Right ventricle myocardium superior (tissue), 1 donor: ENCODE results near the gene ZNF467. TPM values are rescaled to one million over a fixed set of nuclear protein-coding genes. Genes with fewer than 3 reads are reported as not detected.

Experiments
- ATAC-seq: fragments of 200-7000 bp; cut with Tn5 transposase; one replicate; pipeline ENCODE4 v1.9.1; 2020; ENCODE audit warnings: mild to moderate bottlenecking; ENCODE audit not compliant: poor library complexity
- DNase-seq: peaks from one replicate; pipeline ENCODE4 v3.0.0-alpha.2; 2020
- intact Hi-C: fragments of 100-400 bp; cut with DNase I; formaldehyde crosslinking; loops from one replicate; pipeline ENCODE4 v1.11.2; 2022
- long read RNA-seq: library from polyadenylated mRNA; unstranded; transcript quantifications from one replicate; pipeline ENCODE4 v2.0.0, GENCODE V29; 2021
- total RNA-seq: library from RNA; stranded (reverse); fragmentation: NEBNext Ultra II Directional; extraction: Animal tissue kit (Norgen Biotek cat#: 25700); gene quantifications from one replicate; pipeline ENCODE4 v1.2.1, GENCODE V29; 2021
- donor health status: DM: no; HTN: yes; CAD: no; lungs with severe emphysema.

ZNF467 gene
- 5.2 TPM for total RNA-seq
- long read RNA-seq, transcript ZNF467-201 (5 exons, 2,553 nt) = major isoform, 7 of 21 reads
- long read RNA-seq, partial matches to known transcripts = 1 of 21 reads
- long read RNA-seq, other reads (novel, unspliced or antisense) = 12 of 21 reads

- peak; percentile 10 for ATAC-seq
- peak; percentile 86 for DNase-seq
- intact Hi-C loops = no loop called here
Observed at GRCh38 chr7:149773446-149774236, at the start of gene ZNF467. TSS of gene ZNF467 (minus strand) at chr7:149773588. CDS start at chr7:149771032, 2,556 bp downstream.

DNA sequence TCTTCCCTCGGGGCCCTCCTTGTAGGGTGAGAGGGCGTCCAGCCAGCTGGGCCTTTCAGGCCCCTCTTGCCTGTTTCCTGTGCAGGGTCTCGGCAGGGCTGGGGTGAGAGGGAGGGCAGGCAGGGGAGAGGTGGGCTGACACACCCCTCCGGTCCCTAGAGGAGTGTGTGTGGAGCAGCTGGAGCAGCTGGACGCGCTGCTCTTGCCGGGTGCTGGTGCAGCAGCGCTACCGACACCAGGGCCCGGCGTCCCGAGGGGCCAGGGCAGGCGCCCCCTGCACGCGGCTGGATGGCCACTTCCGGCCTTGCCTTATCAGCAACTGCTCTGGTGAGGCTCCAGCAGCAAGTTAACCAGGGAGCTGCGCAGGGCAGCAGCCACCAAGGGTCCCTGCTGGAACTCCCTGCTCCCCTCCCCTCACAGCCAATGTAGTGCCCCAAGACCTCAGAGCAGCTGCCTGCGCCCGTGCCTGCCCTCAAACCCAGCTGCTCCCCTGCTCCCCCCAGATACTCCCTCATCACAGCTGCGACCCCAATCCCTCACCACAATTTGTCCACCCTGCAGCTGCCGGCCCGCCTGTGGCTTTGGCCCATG is 49.1 kb upstream of the ZNF467 start:
- DNase-seq (peak; percentile 24), ATAC-seq (no peak)
- intact Hi-C loops = no loop called here

DNA sequence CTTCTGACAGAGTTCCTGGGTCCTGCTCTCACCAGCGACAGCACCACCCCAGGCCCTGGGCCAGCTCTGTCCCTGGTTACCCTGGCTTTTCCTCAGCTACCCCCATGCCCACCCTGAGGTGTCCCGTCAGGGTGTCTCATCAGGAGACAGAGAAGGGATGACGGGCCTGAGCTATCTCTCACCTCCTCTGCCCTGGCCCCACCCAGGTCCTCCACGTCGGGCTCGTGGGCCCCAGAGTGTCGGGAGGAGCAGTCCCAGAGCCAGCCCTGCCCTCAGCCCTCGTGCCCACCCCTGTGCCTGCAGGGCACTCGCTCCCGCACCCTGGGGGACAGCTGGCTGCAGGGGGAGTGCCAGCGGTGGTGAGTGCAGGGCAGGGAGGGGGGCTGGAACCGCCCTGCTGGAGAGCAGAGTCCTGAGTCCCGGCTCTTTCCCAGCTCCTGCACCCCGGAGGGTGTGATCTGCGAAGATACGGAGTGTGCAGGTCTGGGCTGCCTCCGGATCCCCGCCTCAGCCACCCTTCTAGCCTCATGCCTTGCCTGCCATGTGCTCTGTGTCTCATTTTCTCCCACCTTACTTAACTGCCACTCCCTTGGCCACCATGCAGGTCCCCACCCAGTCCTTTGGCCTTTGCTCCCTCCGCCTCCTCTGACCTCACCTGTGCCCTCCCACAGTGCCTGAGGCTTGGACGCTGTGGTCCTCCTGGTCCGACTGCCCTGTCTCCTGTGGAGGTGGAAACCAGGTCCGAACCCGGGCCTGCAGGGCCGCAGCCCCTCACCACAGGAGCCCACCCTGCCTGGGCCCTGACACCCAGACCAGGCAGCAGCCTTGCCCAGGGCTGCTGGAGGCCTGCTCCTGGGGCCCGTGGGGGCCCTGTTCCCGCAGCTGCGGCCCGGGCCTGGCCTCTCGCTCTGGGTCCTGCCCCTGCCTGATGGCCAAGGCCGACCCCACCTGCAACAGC is 48.1 kb upstream of the ZNF467 start:
- ATAC-seq (no peak), DNase-seq (no peak)
- intact Hi-C loops = no loop called here

DNA sequence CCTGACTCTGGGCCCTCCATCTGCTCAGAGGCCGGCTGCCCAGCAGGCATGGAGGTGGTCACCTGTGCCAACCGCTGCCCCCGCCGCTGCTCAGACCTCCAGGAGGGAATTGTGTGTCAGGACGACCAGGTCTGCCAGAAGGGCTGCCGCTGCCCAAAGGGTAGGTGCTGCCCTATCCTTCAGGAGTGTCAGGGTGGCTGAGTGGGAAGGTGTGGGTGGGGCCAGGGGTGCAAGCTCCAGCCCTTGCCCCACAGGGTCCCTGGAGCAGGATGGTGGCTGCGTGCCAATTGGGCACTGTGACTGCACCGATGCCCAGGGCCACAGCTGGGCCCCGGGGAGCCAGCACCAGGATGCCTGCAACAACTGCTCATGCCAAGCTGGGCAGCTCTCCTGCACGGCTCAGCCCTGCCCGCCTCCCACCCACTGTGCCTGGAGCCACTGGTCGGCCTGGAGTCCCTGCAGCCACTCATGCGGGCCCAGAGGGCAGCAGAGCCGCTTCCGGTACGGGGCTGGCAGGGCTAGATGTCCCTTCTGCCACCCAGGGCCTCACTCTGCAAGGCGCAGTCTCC is 47.3 kb upstream of the ZNF467 start:
- intact Hi-C loops = no loop called here
- DNase-seq (peak; percentile 37), ATAC-seq (no peak)

DNA sequence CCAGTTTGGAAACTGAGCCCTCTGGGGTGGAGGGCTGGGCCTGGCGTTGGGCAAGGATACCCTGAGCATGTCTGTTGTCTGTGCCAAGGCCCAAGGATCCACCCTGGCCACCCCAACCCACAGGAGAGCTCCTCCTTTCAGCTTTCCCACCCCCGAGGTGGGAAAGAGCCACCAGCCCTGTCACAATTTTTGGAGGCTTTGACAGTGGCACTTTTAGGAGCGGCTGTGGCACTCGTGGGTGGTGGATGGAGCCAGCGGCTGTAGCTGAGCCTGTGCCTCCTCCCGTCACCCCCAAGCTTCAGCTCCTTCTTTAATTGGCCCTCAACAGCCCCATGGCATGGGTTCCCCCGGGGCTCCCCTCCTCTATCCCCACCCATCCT is 46.6 kb upstream of the ZNF467 start:
- DNase-seq = no peak
- no peak for ATAC-seq
- intact Hi-C loops = no loop called here

DNA sequence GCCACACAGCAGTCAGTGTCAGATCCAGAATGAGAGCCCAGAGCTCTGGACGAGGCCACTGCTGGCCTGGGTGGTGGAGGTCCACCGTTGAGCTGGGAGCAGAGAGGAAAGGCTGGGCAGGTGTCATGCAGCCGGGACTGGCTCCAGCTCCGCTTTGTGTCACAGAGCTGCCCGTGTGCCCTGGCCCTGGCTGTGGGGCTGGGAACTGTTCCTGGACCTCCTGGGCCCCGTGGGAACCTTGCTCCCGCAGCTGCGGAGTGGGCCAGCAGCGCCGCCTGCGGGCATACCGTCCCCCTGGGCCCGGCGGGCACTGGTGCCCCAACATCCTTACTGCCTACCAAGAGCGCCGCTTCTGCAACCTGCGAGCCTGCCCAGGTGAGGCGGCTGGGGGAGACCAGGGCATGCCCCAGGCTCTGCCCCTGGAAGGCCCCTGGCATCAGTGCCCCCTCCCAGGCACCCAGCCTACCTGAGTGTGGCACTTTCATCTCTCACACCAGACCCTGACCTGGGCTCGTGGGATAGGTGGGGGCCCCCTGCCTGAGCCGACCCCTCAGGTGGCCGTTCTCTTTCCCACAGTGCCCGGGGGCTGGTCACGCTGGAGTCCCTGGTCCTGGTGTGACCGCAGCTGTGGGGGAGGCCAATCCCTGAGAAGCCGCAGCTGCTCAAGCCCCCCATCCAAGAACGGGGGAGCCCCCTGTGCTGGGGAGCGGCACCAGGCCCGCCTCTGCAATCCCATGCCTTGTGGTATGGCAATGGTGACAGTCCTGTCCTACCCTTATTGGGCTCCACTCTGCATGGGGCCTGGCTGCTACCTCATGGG is 46.0 kb upstream of the ZNF467 start:
- intact Hi-C loops = no loop called here
- DNase-seq (peak; percentile 27), ATAC-seq (no peak)

DNA sequence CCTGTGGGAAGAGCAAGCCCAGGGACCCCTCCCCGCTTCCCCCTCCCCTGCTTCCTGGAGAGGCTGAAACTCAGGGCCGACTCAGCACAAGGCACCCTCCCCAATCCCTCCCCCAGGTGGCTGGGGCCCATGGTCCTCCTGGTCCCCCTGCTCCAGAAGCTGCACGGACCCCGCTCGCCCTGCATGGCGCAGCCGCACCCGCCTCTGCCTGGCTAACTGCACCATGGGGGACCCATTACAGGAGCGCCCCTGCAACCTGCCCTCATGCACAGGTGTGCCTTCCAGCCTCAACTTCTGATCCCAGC is 45.1 kb upstream of the ZNF467 start:
- intact Hi-C loops = no loop called here
- no peak for ATAC-seq

GRCh38 chr7:149817836-149818535 is 44.6 kb upstream of the ZNF467 start:
- DNase-seq (peak; percentile 25), ATAC-seq (no peak)
- intact Hi-C loops = no loop called here

More for the DNA sequence above, 45.1 kb upstream of the ZNF467 start:
- DNase-seq = peak; percentile 27

GRCh38 chr7:149817301-149817771 is 43.9 kb upstream of the ZNF467 start:
- intact Hi-C loops = no loop called here
- ATAC-seq = no peak
- DNase-seq = peak; percentile 17

GRCh38 chr7:149816794-149817193 is 43.4 kb upstream of the ZNF467 start:
- intact Hi-C loops = no loop called here
- DNase-seq (no peak), ATAC-seq (no peak)

- DNase-seq = no peak
- intact Hi-C loops = no loop called here
- no peak for ATAC-seq
Observed at GRCh38 chr7:149816267-149816751, 42.9 kb upstream of the ZNF467 start.

GRCh38 chr7:149815661-149816266 is 42.4 kb upstream of the ZNF467 start:
- ATAC-seq (no peak), DNase-seq (no peak)
- intact Hi-C loops = no loop called here

DNA sequence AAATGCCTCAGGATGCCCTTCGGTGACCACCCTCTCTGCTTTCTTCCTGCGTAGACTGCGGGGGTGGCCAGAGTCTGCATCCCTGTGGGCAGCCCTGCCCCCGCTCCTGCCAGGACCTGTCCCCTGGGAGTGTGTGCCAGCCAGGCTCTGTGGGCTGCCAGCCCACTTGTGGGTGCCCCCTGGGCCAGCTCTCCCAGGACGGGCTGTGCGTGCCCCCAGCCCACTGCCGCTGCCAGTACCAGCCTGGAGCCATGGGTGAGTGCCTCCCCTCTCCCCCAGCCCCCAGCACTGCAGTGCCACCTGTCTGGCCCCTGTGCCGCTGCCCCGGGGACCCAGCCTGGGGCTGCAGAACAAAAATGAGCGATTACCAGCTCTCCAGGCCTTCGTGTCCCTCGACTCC is 41.7 kb upstream of the ZNF467 start:
- no peak for ATAC-seq
- intact Hi-C loops = no loop called here
- DNase-seq = no peak

- DNase-seq (no peak), ATAC-seq (no peak)
- intact Hi-C loops = no loop called here
Observed at GRCh38 chr7:149814494-149814893, 41.1 kb upstream of the ZNF467 start.

- DNase-seq (no peak), ATAC-seq (no peak)
- intact Hi-C loops = no loop called here
Observed at GRCh38 chr7:149813254-149814035, 40.1 kb upstream of the ZNF467 start.

GRCh38 chr7:149811831-149812490 is 38.6 kb upstream of the ZNF467 start:
- no peak for DNase-seq
- ATAC-seq = no peak
- intact Hi-C loops = no loop called here
